CD14-positive monocyte (primary cell): ENCODE measurements around the gene FAXC. TPM values are rescaled to one million over a fixed set of nuclear protein-coding genes. Genes with fewer than 3 reads are reported as not detected.
A peak's percentile ranks its signal among the peaks of the same experiment; 100 is the strongest.

Experiments used
- DNase-seq, 3 donors: peaks; one replicate each; pipeline ENCODE4 v3.0.0-alpha.2; 2011 to 2022
- H2AFZ ChIP-seq: 2 replicates; pipeline ENCODE4 v1.6.0; 2012; ENCODE audit warnings: mild to moderate bottlenecking, low read depth, low read length, inconsistent platforms; ENCODE audit not compliant: insufficient read depth, poor library complexity, severe bottlenecking
- H3K27ac ChIP-seq, 2 donors: 1 replicate in 1 of 2; 2 replicates in 1 of 2; pipeline ENCODE4 v1.5.1; 2012 to 2013; ENCODE audit warnings: low read length in 2 of 2, control low read depth in 1 of 2, inconsistent platforms in 1 of 2, low read depth in 1 of 2, mild to moderate bottlenecking in 1 of 2
- H3K27me3 ChIP-seq, 2 donors: one replicate each; pipeline versions ENCODE4 v1.6.0 to v1.6.1; 2011 to 2013; ENCODE audit warnings: low read length in 2 of 2; ENCODE audit not compliant: control insufficient read depth in 2 of 2, insufficient read depth in 2 of 2
- H3K36me3 ChIP-seq, 2 donors: replicated peaks in 1 of 2; 1 replicate in 1 of 2; 2 replicates in 1 of 2; pipeline versions ENCODE4 v1.5.1 to v1.6.1; 2012 to 2013; ENCODE audit warnings: low read length in 2 of 2, control low read depth in 1 of 2, inconsistent platforms in 1 of 2, mild to moderate bottlenecking in 1 of 2; ENCODE audit not compliant: insufficient read depth in 2 of 2, control insufficient read depth in 1 of 2
- H3K4me1 ChIP-seq, 2 donors: 1 replicate in 1 of 2; 2 replicates in 1 of 2; pipeline versions ENCODE4 v1.5.1 to v1.6.1; 2012 to 2013; ENCODE audit warnings: low read length in 2 of 2, control low read depth in 1 of 2, inconsistent platforms in 1 of 2, mild to moderate bottlenecking in 1 of 2, moderate library complexity in 1 of 2; ENCODE audit not compliant: insufficient read depth in 2 of 2, control insufficient read depth in 1 of 2
- H3K4me2 ChIP-seq: replicated peaks from 2 replicates; pipeline ENCODE3; 2012; ENCODE audit warnings: low read length, moderate library complexity, mild to moderate bottlenecking; ENCODE audit not compliant: poor library complexity, severe bottlenecking; ENCODE audit errors: extremely low read depth
- H3K4me3 ChIP-seq, 3 experiments: fragments of 200-600 bp in 1 of 3; sonication (generic) in 1 of 3; replicated peaks in 1 of 3; 1 replicate in 2 of 3; 2 replicates in 1 of 3; pipeline ENCODE4 v1.5.1; 2011 to 2013; ENCODE audit warnings: low read length in 3 of 3, mild to moderate bottlenecking in 3 of 3, control low read depth in 2 of 3, low read depth in 2 of 3, inconsistent platforms in 1 of 3, moderate library complexity in 1 of 3
- H3K79me2 ChIP-seq: 2 replicates; pipeline ENCODE4 v1.6.0; 2012; ENCODE audit warnings: mild to moderate bottlenecking, control low read depth, inconsistent platforms, low read length, moderate library complexity; ENCODE audit not compliant: insufficient read depth
- H3K9ac ChIP-seq: 2 replicates; pipeline ENCODE4 v1.6.0; 2017; ENCODE audit warnings: low read length, mild to moderate bottlenecking; ENCODE audit not compliant: insufficient read depth, poor library complexity, severe bottlenecking
- H3K9me3 ChIP-seq, 2 donors: replicated peaks in 1 of 2; 1 replicate in 1 of 2; 2 replicates in 1 of 2; pipeline versions ENCODE4 v1.5.1 to v1.6.1; 2012 to 2013; ENCODE audit warnings: low read length in 2 of 2, control low read depth in 1 of 2; ENCODE audit not compliant: control insufficient read depth in 1 of 2, insufficient read depth in 1 of 2
- H4K20me1 ChIP-seq: 2 replicates; pipeline ENCODE4 v1.6.0; 2012; ENCODE audit warnings: mild to moderate bottlenecking, low read length, control low read depth, moderate library complexity; ENCODE audit not compliant: insufficient read depth
- H3K27ac Mint-ChIP-seq, 7 donors: one replicate each; pipeline ENCODE4 v1.8.0; 2020; ENCODE audit warnings: mild to moderate bottlenecking in 7 of 7, mixed read lengths in 7 of 7, moderate library complexity in 6 of 7, inconsistent platforms in 2 of 7
- H3K27me3 Mint-ChIP-seq, 3 donors: one replicate each; pipeline ENCODE4 v1.8.0; 2021 to 2022; ENCODE audit warnings: low read depth in 3 of 3, mild to moderate bottlenecking in 3 of 3, mixed read lengths in 3 of 3, moderate library complexity in 3 of 3, inconsistent platforms in 1 of 3
- H3K36me3 Mint-ChIP-seq, 2 donors: one replicate each; pipeline ENCODE4 v1.8.0; 2020; ENCODE audit warnings: mixed read lengths in 2 of 2, inconsistent platforms in 1 of 2, mild to moderate bottlenecking in 1 of 2
- H3K4me1 Mint-ChIP-seq: one replicate; pipeline ENCODE4 v1.8.0; 2020; ENCODE audit warnings: mild to moderate bottlenecking, mixed read lengths
- H3K4me3 Mint-ChIP-seq, 2 donors: one replicate each; pipeline ENCODE4 v1.8.0; 2020; ENCODE audit warnings: mild to moderate bottlenecking in 2 of 2, mixed read lengths in 2 of 2, moderate library complexity in 1 of 2
- H3K9me3 Mint-ChIP-seq, 7 donors: one replicate each; pipeline ENCODE4 v1.8.0; 2020 to 2022; ENCODE audit warnings: mixed read lengths in 7 of 7, mild to moderate bottlenecking in 6 of 7, moderate library complexity in 6 of 7, inconsistent platforms in 2 of 7
- CTCF ChIP-seq: fragments of 200-600 bp; IDR thresholded peaks from one replicate; pipeline ENCODE4 v1.8.0; 2022; ENCODE audit warnings: antibody characterized with exemption, mild to moderate bottlenecking
- WGBS: methylation state at CpG from one replicate; pipeline ENCODE4 v1.1.5; 2013; ENCODE audit warnings: missing lambda C conversion rate; ENCODE audit not compliant: insufficient coverage; 5-methylcytosine and 5-hydroxymethylcytosine counted together
- intact Hi-C, 2 donors: fragments of 100-400 bp; cut with micrococcal nuclease; formaldehyde crosslinking; loops; one replicate each; pipeline versions ENCODE4 v1.15.0 to v1.15.1; 2023
- polyA plus RNA-seq, 3 donors: library from polyadenylated mRNA; depleted of rRNA in 1 of 3; unstranded in 2 of 3; stranded (reverse) in 1 of 3; fragments of 300-500 nt in 2 of 3; fragments of >200 nt in 1 of 3; fragmentation: Illumina TruSeq in 2 of 3; gene quantifications; 1 replicate in 2 of 3; 2 replicates in 1 of 3; pipeline ENCODE4 v1.2.3, GENCODE V29; 2012 to 2021

The FAXC gene
- polyA plus RNA-seq, 3 donors, result not detected

- 75% methylated on average over 2 of the region's 3 CpGs for WGBS
- no peak for TF ChIP-seq CTCF
- no peaks in the 10 kb centered on the region for H3K36me3 Mint-ChIP-seq
Measured at GRCh38 chr6:99236010-99236409, 113.5 kb downstream of the FAXC start.

GRCh38 chr6:99233219-99233618 is 116.3 kb downstream of the FAXC start:
- Mint-ChIP-seq H3K36me3 (no peaks in the 10 kb centered on the region), H3K4me1 (no peaks in the 10 kb centered on the region), H3K27ac (no peak overlapping the region), H3K9me3 (peaks cover 0 to 6% (median 0%) of the 10 kb centered on the region in 7 donors), H3K27me3 (peaks cover 0 to 2% (median 1%) of the 10 kb centered on the region in 3 donors), H3K4me3 (peak overlapping the region in 1 of 2 donors; percentile 17)
- Histone ChIP-seq H4K20me1 (no peaks in the 10 kb centered on the region), H3K4me1 (no peaks in the 10 kb centered on the region), H2AFZ (no peak overlapping the region), H3K36me3 (no peaks in the 10 kb centered on the region), H3K4me2 (no peak overlapping the region), H3K79me2 (no peaks in the 10 kb centered on the region), H3K4me3 (no peak overlapping the region), H3K9ac (no peak overlapping the region), H3K27ac (no peak overlapping the region), H3K9me3 (peaks cover 0 to under 1% of the 10 kb centered on the region in 2 donors), H3K27me3 (no peaks in the 10 kb centered on the region)
- WGBS, result 94% methylated on average over 3 of the region's 4 CpGs
- no peak for TF ChIP-seq CTCF
- intact Hi-C loops, result no loop called here
- no peak for DNase-seq

More at GRCh38 chr6:99236010-99236409, 113.5 kb downstream of the FAXC start:
- no peak overlapping the region for H3K27ac Mint-ChIP-seq
- no peak overlapping the region for H3K4me2 ChIP-seq
- no peak overlapping the region for H3K9ac ChIP-seq
- H3K4me1 Mint-ChIP-seq, result no peaks in the 10 kb centered on the region
- H3K27me3 ChIP-seq, result no peaks in the 10 kb centered on the region
- no peaks in the 10 kb centered on the region for H3K79me2 ChIP-seq
- H3K9me3 Mint-ChIP-seq, result peaks cover 0 to 6% (median 1%) of the 10 kb centered on the region in 7 donors
- no peak overlapping the region for H3K27ac ChIP-seq
- no peaks in the 10 kb centered on the region for H3K9me3 ChIP-seq
- H3K4me3 ChIP-seq, result no peak overlapping the region
- H4K20me1 ChIP-seq, result no peaks in the 10 kb centered on the region
- intact Hi-C loops, result no loop called here
- no peak overlapping the region for H3K4me3 Mint-ChIP-seq
- H3K4me1 ChIP-seq, result no peaks in the 10 kb centered on the region
- no peaks in the 10 kb centered on the region for H3K36me3 ChIP-seq
- peaks cover 0 to 5% (median 1%) of the 10 kb centered on the region in 3 donors for H3K27me3 Mint-ChIP-seq
- H2AFZ ChIP-seq, result no peak overlapping the region
- DNase-seq, result no peak
